HepG2 (cell line): Measurements from ENCODE around the gene GALNT15.

Source experiments
- ETV6 ChIP-seq: sonication (generic); formaldehyde crosslinking; conservative IDR thresholded peaks from 2 replicates; pipeline ENCODE4 v1.4.0; 2020; ENCODE audit warnings: missing genetic modification reagents
- SP1 ChIP-seq, 2 experiments: fragments of 450-650 bp in 1 of 2; sonication (generic) in 1 of 2; formaldehyde crosslinking in 1 of 2; IDR thresholded peaks; 2 replicates each; pipeline versions ENCODE4 v1.4.0 to v1.6.1; 2016 to 2020; ENCODE audit warnings: missing genetic modification reagents in 1 of 2
- SP2 ChIP-seq: sonication (generic); formaldehyde crosslinking; IDR thresholded peaks from 2 replicates; pipeline ENCODE4 v1.5.1; 2020; ENCODE audit warnings: mild to moderate bottlenecking, missing genetic modification reagents
- SUZ12 ChIP-seq: fragments of 150-350 bp; IDR thresholded peaks from 2 replicates; pipeline ENCODE4 v1.6.1; 2014; ENCODE audit warnings: low read depth, low read length
- ZKSCAN1 ChIP-seq: fragments of 150-350 bp; IDR thresholded peaks from 2 replicates; pipeline ENCODE4 v1.6.1; 2014; ENCODE audit warnings: low read length
- ZNF274 ChIP-seq: sonication (generic); formaldehyde crosslinking; IDR thresholded peaks from 2 replicates; pipeline ENCODE4 v1.5.1; 2020; ENCODE audit warnings: mild to moderate bottlenecking, missing genetic modification reagents
- ZNF496 ChIP-seq: sonication (generic); formaldehyde crosslinking; IDR thresholded peaks from 2 replicates; pipeline ENCODE4 v1.8.1; 2023; ENCODE audit warnings: mild to moderate bottlenecking, moderate library complexity, missing genetic modification reagents; ENCODE audit not compliant: insufficient replicate concordance
- ZSCAN20 ChIP-seq: sonication (generic); formaldehyde crosslinking; IDR thresholded peaks from 2 replicates; pipeline ENCODE4 v1.4.0; 2020; ENCODE audit warnings: missing genetic modification reagents, mild to moderate bottlenecking, borderline replicate concordance
- ZSCAN29 ChIP-seq: sonication (generic); formaldehyde crosslinking; conservative IDR thresholded peaks from 2 replicates; pipeline ENCODE4 v1.4.0; 2020; ENCODE audit warnings: mild to moderate bottlenecking, missing genetic modification reagents
- TF ChIP-seq, protein P1 (sequence below), 2 experiments: IDR thresholded peaks; 2 replicates each; pipeline ENCODE4 v1.6.1; 2011 to 2012; ENCODE audit warnings: low read length in 2 of 2, borderline replicate concordance in 1 of 2, low read depth in 1 of 2, mild to moderate bottlenecking in 1 of 2, moderate library complexity in 1 of 2

DNA sequence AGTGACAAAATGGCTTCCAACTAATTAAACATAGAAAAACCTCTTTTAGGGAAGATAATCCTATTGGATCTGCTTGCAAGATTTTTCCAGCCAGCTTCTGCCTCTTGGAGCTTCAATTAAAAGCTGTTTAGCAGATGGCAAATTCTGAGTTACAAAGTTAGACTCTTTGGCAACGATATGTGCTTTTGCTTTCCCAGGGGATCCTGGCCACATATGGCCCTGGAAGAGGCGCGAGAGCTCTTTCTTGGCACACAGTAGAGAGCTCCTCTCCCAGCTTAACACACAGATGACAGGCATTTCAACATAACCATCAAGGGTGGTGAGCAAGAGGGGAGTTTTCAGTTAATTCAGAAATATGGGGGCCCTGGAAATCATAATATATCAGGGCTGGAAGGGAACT is 41.6 kb upstream of the GALNT15 start:
- TF ChIP-seq, protein P1, sequence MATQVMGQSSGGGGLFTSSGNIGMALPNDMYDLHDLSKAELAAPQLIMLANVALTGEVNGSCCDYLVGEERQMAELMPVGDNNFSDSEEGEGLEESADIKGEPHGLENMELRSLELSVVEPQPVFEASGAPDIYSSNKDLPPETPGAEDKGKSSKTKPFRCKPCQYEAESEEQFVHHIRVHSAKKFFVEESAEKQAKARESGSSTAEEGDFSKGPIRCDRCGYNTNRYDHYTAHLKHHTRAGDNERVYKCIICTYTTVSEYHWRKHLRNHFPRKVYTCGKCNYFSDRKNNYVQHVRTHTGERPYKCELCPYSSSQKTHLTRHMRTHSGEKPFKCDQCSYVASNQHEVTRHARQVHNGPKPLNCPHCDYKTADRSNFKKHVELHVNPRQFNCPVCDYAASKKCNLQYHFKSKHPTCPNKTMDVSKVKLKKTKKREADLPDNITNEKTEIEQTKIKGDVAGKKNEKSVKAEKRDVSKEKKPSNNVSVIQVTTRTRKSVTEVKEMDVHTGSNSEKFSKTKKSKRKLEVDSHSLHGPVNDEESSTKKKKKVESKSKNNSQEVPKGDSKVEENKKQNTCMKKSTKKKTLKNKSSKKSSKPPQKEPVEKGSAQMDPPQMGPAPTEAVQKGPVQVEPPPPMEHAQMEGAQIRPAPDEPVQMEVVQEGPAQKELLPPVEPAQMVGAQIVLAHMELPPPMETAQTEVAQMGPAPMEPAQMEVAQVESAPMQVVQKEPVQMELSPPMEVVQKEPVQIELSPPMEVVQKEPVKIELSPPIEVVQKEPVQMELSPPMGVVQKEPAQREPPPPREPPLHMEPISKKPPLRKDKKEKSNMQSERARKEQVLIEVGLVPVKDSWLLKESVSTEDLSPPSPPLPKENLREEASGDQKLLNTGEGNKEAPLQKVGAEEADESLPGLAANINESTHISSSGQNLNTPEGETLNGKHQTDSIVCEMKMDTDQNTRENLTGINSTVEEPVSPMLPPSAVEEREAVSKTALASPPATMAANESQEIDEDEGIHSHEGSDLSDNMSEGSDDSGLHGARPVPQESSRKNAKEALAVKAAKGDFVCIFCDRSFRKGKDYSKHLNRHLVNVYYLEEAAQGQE (IDR thresholded peaks at IDR 0.05; ENCODE audit: borderline replicate concordance in 1 of 2, low read depth in 1 of 2, low read length in 2 of 2): no peak
- TF ChIP-seq ZKSCAN1 (no peak), ZSCAN29 (CRISPR knock-in tag) (no peak), SUZ12 (no peak), ZNF496 (no peak), SP1 (IDR thresholded peaks at IDR 0.05) (no peak), SP1 (CRISPR knock-in tag; IDR thresholded peaks at IDR 0.05) (no peak), ZSCAN20 (no peak), ZNF274 (CRISPR knock-in tag) (no peak), ETV6 (CRISPR knock-in tag) (no peak), SP2 (CRISPR knock-in tag) (no peak)
